SHP77 treated with DMSO at 0.1 percent for 48 hours (cell line): ENCODE data around the gene ITPKC.
"Not testable (repeated sequence)": the region's sequence is repeated elsewhere in the genome, so short reads cannot be mapped to it uniquely, and the experiment has no call there.

Experiments
- DNase-seq: peaks from one replicate; lab custom pipeline; 2025; lab: John Stamatoyannopoulos, UW

Gene ITPKC

DNA sequence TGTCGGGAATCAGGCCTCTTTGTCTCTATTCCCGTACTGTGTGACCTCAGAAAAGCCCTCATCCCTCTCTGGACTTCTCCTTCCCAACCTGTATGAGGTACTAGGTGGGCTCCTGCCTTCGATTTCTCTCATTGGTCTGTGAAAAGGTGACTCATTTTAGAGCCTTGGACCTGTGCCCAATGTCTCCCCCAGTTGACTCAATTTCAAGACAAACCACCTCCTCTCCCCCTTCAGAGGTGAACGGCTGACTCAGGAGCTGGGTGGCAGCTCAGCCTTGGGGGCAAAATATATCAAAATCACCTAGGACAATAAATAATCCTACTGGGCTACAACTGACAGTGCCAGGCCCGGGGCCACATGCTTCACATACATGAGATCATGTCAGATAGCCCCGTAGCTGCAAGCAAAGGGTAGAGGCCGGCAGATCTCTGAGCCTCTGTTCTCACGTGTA, 856 bp upstream of the ITPKC start:
- DNase-seq: no peak

GRCh38 chr19:40717325-40717879, 490 bp downstream of the ITPKC start:
- no peak for DNase-seq

- no peak for DNase-seq
Measured at GRCh38 chr19:40717880-40718773, 1.2 kb downstream of the ITPKC start.

DNA sequence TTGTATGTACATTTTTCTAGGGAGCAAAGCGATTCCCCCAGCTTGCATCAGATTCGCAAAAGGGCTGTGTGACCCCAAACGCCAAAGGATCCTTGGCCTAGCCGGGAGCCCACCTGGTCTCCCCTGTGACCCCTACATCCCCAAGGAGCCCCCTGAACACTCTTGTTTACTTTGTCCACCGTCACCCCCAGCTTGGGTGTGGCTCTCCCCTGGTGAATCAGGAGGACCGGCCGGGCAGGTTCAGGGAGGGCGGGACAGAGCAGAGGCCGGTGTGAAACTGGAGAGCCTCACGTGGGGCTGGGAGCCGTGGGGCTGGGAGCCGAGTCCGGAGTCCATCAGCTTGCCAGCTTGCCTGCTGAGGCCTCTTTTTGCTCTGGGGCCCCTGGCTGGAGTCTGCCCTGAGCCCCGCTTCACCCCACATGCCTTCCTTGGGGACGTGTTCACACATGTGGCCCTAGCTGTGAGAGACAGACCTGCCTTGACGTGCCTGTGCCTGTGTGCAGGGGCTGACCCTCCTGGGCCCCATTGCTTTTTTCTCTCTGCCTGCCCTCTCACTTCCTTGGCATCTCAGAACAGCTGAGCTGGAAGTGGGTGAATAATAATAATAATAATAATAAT, 2.0 kb downstream of the ITPKC start:
- no peak for DNase-seq

DNA sequence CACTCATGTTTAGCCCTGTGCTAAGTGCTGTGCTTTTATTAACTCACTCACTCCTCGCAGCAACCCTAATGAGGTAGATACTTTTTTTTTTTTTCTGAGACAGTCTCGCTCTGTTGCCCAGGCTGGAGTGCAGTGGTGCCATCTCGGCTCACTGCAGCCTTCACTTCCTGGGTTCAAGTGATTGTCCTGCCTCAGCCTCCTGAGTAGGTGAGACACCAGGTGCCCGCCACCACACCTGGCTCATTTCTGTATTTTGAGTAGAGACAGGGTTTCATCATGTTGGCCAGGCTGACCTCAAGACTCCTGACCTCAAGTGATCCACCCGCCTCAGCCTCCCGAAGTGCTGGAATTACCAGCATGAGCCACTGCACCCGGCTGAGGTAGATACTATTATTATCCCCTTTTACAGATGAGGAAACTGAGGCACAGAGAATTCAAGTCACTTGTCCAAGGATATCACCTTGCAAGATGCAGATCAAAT, 2.5 kb downstream of the ITPKC start:
- no peak for DNase-seq

DNA sequence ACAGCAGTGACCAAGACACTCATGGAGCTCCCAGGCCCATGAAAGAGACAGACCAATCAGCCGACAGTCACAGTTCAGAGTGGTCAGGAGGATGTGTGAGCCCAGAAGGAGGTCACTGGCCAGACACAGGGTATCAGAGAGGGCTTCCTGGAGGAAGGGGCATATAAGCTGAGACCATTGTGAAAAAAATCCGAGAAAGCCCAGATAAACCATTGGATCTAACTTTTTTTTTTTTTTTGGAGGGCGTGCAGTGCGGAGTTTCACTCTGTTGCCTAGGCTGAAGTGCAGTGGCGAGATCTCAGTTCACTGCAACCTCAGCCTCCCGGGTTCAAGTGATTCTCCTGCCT, 4.2 kb downstream of the ITPKC start:
- no peak for DNase-seq

- no peak for DNase-seq
Measured at GRCh38 chr19:40721936-40722661, 5.2 kb downstream of the ITPKC start.

DNA sequence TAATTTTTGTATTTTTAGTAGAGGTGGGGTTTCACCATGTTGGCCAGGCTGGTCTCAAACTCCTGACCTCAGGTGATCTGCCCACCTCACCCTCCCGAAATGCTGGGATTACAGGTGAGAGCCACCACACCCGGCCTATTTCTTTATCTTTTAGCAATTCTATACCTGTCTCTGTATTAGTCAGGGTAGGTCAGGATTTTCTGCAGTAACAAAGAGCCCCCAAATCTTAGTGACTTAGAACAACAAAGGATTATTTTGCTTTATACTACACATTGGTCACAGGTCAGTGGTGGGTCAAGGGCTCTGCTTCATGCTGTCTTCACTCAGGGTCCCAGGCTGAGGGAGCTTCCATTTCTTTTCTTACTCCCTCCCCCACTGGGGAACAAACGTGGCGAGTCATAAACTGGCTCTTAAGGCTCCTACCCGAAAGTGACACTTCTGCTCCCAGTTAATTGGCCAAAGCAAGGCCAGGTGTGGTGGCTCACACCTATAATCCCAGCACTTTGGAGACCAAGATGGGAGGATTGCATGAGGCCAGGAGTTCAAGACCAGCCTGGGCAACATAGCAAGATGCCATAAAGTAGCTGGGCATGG, 6.8 kb downstream of the ITPKC start:
- DNase-seq: no peak

- DNase-seq: no peak
Measured at GRCh38 chr19:40724315-40724714, 7.4 kb downstream of the ITPKC start.

DNA sequence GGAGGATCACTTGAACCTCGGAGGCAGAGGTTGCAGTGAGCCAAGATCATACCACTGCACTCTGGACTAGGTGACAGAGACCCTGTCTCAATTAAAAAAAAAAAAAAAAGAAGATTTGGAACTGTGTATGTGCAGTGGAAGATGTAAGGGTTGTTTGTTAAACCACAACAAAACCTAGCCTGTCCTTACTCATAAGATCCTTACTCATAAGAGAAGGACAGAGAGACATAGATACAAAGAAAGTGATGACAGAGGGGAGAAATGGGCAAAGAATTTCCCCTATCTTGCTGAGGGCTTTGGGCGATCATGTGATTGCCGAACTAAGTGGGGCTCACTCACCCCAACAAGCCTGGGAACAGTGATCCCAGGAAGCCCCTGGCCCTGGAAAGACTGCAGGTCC, 7.9 kb downstream of the ITPKC start:
- no peak for DNase-seq

DNA sequence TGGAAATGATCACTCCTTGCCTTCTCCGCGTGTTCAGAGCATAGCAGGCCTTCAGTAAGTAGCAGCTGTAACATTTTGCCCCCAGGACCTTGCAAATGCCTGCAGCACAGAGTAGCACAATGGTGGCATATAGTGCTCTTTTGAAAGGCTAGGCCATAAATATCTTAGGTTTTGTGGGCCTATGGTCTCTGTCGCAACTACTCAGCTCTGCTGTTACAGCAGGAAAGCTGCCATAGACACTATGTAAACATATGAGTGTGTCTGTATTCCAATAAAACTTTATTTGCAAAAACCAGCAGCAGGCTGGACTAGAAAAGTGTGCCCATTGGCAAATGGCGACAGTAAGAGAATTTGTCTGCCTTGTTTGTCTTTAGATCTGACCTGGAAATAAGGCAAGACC, 9.4 kb downstream of the ITPKC start:
- no peak for DNase-seq

GRCh38 chr19:40730065-40730464, 13.2 kb downstream of the ITPKC start:
- not testable (repeated sequence) for DNase-seq

DNA sequence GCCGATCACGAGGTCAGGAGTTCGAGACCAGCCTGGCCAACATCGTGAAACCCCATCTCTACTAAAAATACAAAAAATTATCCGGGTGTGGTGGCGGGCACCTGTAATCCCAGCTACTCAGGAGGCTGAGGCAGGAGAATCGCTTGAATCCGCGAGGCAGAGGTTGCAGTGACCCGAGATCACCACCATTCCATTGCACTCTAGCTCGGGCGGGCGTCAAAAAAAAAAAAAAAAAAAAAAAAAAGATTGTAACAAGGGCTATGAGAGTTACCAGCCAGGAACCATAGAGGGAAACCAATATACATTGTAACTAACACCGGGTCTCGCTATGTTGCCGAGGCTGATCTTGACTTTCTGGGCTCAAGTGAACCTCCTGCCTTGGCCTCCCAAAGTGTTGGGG, 15.4 kb downstream of the ITPKC start:
- DNase-seq: not testable (repeated sequence)

GRCh38 chr19:40733149-40733548, 16.2 kb downstream of the ITPKC start:
- no peak for DNase-seq

GRCh38 chr19:40735013-40735771, 18.3 kb downstream of the ITPKC start:
- DNase-seq: no peak

DNA sequence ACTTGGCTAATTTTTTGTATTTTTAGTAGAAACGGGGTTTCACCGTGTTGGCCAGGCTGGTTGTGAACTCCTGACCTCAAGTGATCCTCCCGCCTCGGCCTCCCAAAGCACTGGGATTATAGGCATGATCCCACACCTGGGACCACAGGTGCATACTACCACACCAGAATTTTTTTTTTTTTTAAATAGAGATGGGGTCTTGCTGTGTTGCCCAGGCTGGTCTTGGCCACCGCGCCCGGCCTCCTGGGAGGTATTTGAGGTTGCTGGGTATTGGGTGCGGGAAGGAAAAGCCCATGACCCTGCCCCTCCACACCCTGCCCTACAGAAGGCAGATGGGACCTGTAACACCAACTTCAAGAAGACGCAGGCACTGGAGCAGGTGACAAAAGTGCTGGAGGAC, 19.7 kb downstream of the ITPKC start:
- DNase-seq: no peak

DNA sequence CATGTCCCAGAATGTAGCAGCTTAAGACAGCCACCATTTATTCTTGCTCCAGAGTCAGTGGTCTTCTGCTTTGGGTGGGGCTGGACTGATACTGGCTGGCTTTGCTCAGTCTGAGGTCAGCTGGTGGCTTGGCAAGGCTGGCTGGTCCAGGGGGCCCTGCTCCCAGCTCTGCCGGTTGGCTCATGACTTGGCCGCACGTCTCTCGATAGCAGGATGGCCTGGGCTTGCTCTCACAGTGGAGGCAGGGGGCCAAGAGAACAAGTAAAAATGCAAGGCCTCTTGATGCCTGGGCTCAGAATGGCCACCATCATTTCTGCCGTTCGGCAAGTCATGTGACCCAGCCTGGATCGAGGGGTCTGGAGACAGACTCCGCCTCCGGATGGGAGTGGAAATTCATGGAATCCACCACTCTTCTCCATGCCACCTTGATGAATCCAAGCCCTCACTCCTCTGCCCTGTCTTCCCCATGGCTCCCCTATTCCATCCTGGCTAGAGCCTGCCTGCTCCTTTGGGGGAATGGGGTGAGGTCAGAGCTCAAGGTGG, 20.3 kb downstream of the ITPKC start:
- DNase-seq: no peak

DNA sequence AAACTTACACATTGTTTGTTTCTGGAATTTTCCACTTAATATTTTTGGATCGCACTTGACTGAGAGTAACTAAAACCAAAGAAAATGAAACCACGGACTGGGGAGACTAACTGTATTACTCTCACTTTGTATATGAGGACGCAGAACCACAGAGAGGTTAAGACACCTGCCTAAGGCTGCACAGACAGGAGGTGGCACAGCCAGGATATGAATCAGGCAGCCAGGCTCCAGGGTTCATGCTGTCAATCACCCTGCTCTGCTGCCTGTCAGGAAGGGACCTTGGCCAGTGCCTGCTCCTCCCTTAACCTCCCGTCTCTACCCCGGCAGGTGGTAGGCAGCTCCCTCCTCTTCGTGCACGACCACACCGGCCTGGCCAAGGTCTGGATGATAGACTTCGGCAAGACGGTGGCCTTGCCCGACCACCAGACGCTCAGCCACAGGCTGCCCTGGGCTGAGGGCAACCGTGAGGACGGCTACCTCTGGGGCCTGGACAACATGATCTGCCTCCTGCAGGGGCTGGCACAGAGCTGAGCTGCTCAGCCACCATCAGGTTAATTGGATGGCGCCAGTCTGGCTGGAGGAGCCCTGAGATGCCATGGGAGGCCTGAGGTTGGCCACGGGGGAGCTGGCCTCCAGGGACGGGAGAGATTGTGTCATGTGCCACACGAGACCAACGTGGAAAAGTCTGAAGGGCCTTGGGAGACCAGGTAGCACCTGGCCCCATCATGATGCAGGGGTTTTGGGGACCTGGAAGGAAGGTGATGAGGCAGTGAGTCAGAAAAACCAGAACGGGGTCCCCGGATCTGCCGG, 22.3 kb downstream of the ITPKC start:
- DNase-seq: no peak

DNA sequence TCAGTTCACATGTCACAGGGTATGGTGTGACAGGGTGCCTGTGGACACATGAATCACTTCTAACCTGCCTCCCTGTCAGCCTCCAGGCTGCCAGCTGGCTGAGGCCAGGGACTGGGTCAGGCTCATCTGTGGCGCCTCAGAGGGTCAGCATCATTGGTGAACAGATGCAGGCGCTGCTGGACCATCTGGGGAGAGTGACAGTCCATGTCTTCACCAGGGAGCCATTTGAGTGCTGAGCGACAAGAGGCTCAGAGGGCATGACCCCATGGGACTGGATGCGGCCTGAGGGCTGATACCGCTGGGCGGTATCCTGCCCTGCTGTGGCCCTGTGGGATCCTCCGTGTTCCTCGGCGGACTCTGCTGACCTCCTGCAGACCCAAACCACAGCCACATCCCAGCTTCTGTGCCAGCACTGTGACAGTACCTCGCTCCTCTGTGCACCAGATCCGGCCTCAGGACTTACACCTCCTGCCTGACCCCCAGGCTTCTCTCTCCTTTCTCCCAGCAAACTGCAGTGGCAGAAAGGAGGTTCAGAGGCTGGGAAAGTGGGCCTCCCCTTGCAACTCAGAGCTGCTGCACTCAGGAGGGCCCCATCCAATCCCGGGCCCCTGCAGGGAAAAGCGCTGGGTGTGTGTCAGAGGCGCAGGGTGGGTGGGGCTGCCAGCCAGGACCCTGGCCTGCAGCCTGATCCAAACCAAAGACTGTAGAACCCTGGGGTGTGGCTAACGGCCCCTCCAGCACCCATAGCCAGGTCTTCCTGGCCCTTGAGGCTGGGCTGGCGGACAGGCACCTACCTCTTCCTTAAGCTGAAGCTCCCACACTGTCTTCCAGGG, 23.2 kb downstream of the ITPKC start:
- no peak for DNase-seq
